ENCODE measurements around the gene GCG. TPM values are rescaled to one million over a fixed set of nuclear protein-coding genes. Genes with fewer than 3 reads are reported as not detected.

GCG gene
- total RNA-seq: not detected in 2 replicates

GRCh38 chr2:162152147-162152546 lies at the start of gene GCG:
Gene GCG (minus strand): TSS chr2:162152247. CDS start chr2:162149178, 3,069 bp downstream.

Other genes with a start within 250 kb of the GCG start
- gene DPP4, start 78.0 kb downstream of the GCG start, total RNA-seq: 22.7 and 69.3 TPM in 2 replicates
- gene FAP, start 91.2 kb upstream of the GCG start, total RNA-seq: 7.1 and 40.3 TPM in 2 replicates
- 8.4 and 60.8 TPM in 2 replicates for gene IFIH1, start 166.4 kb upstream of the GCG start, total RNA-seq
- gene GCA, start 191.9 kb upstream of the GCG start, total RNA-seq: 31.5 and 37.4 TPM in 2 replicates

Measured in epithelial cell of umbilical artery (primary cell).